GM18907 (cell line): ENCODE data around the gene FAM187B.

Experiments
- ATAC-seq: cut with Tn5 transposase; IDR thresholded peaks from one replicate; pipeline ENCODE4 v1.9.1; 2021; ENCODE audit warnings: mild to moderate bottlenecking, moderate library complexity; ENCODE audit not compliant: unreplicated experiment

Gene FAM187B

GRCh38 chr19:35179830-35180229 lies 48.7 kb downstream of the FAM187B start:
- ATAC-seq, result no peak

- no peak for ATAC-seq
These were observed 49.8 kb downstream of the FAM187B start for GRCh38 chr19:35178701-35179100.

GRCh38 chr19:35177377-35178274 lies 50.9 kb downstream of the FAM187B start:
- no peak for ATAC-seq

GRCh38 chr19:35176181-35176570 lies 52.4 kb downstream of the FAM187B start:
- ATAC-seq, result no peak
